ENCODE results near the gene ATF7IP2.
A peak's percentile ranks its signal among the peaks of the same experiment; 100 is the strongest.

Gene ATF7IP2

DNA sequence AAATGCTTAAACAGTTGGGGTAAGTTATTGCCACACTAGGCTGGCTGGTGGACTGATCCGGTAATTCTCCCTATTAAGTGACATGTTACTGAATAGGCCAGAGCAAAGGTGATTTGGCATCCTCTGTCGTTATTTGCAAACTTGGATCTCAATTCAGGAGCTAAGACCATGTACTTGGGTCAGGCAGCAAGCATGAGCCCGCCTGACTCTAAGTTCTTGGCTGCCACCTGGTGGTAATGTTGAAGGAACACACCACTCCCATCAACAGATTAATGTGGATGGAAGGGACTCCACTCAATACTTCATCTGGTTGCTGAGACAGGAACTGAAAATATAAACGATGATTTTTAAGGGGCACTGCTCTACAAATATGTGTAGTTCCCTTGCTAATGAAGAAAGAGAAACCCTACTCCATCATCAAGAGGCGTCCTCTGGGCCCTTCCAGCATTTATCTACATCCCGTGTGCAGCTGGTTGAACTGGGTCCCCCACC, 123.7 kb downstream of the ATF7IP2 start:
- peak in 49 of 56 donors; percentile 1 to 77 (median 31) for DNase-seq

DNA sequence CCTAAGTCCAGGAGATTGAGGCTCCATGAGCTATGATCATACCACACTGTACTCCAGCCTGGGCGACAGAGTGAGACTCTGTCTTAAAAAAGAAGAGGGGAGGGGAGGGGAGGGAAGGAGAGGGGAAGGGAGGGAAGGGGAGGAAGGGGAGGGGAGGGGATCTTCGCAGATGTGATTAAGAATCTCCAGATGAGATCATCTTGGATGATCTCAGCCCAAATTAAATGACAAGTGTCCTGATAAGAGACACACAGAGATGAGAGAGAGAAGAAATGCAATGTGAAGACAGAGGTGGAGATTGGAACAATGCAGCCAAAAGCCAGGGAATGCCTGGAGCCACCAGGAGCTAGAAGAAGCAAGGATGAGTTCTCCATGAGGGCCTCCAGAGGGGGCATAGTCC, 124.4 kb downstream of the ATF7IP2 start:
- no peak for DNase-seq

DNA sequence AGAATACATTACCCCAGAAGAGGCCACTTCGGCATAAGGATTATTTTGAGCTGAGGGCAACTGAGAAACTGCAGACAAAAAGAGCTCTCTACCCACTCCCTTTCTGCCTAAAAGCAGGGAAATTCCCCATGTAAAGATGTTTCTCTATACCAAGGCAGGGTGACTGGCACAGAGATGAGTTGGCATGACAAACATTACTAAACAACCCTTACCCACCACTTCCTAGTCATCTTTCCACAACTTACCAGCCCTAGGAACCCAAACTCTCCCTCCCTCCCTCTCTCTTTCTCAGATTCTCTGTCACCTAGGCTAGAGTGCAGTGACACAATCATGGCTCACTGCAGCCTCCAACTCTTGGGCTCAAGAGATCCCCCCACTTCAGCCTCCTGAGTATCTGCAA, 126.0 kb downstream of the ATF7IP2 start:
- DNase-seq = no peak

DNA sequence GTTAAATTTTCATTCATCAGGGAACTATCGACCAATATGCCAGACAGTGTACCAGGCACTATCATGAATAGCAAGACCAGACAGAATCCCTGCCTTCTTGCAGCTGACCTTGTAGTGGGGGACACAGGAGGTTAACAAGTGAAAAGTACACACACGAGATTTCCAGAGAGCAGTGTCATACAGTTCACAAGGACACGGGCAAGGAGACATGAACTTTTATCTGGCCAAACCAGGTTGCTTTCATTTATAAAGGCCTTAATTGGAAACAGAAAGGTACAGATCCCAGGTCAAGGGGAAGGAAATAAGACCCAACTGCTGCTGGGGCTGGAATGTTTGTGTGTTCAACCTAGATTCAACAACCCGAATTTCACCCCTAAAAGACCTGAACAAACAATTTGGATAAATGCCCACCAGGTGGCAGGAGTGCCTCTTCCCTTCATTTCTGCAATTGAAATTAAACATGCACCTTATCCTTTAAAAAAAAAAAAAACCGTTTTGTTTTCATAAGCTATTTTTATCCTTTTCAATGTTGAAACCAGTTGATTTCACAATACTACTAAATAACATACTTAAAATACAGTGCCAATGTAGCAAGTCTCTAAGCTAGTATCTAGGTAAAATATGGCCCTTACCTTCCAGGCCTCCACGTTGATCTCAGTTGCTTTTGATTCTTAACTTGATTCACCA, 128.7 kb downstream of the ATF7IP2 start:
- peak in 6 of 56 donors; percentile 0 to 34 (median 10) for DNase-seq

DNA sequence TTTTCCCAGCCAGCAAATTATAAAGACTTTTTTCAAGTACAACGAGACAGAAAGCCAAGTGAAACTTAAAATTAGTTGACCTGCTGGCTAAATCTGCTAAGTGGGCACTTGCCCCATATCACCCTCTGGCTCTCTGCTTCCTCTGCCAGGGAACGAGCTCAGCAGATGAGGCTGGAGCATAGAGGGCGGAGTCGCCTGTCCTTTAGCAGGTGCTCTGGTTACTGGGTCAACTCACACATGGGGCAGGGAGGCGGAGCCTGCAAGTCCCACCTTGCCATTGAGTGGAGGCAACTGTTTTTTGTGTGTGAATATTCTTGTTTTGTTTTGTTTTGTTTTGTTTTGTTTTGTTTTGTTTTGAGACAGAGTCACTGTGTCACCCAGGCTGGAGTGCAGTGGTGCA, 132.0 kb downstream of the ATF7IP2 start:
- DNase-seq = no peak

DNA sequence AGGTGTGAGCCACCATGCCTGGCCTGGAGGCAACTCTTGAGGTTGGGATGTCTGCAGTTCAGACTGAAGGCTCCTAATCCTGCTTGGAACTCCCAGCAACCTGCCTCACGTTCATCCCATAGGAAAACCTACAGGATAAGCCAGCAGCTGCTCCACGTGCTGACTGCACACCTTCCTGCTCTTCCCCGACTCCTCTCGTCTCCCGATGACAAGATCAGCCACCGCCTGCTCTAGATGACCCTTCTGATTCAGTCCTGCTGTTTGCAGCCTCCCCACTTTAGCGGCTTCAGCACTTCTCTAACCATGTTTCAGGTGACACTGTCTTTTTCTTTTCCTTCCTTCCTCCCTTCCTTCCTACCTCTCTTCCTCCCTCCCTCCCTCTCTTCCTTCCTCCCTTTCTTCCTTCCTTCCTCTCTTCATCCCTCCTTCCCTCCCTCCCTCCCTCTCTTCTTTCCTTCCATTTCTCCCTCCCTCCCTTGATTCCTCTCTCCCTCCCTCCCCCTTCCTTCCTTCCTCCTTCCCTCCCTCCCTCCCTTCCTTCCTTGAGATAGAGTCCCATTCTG, 132.7 kb downstream of the ATF7IP2 start:
- DNase-seq = no peak

DNA sequence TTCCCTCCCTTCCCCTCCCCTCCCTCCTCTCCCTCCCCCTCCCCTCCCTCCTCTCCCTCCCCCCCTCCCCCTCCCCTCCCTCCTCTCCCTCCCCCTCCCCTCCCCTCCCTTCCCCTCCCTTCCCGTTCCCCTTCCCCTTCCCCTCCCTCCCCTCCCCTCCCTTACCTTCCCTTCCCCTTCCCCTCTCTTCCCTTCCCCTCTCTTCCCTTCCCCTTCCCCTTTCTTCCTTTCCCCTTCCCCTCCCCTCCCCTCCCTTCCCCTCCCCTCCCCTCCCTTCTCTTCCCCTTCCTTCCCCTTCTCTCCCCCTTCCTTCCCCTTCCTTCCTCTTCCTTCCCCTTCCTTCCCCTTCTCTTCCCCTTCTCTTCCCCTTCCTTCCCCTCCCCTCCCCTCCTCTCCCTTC, 133.4 kb downstream of the ATF7IP2 start:
- DNase-seq = no peak

DNA sequence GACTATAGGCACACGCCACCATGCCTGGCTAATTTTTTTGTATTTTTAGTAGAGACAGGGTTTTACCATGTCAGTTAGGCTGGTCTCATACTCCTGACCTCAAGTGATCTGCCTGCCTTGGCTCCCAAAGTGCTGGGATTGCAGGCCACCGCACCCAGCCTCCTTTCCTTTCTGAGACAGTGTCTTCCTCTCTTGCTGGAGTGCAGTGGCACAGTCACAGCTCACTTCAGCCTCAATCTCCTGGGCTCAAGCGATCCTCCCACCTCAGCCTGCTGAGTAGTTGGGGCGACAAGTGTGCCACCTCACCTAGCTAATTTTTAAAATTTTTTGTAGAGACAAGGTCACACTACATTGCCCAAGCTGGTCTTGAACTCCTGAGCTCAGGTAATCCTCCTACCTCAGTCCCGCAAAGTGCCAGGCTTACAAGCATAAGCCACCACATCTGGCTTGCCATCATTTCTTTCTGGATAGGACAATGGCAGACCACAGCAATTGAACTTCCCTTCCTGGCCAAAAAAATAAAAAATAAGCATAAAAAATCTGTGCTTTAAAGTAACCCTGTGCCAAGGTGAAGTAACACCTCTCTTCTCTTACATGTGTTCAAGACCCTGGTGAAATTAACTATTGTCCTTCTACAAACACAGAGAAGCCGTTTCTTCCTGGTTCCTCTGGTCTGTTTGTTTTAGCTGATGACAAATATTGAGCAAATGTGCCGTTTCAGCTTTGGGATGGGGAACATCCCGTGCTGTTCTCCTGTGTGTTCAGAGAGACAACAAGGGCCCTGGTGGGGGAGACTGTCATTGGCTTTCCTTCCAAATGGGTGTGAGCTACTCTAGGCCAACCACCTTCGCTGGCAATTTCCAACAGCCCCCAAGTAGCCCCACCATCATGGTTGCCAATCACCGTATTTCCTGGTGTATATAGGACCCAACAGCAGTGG, 134.3 kb downstream of the ATF7IP2 start:
- no peak for DNase-seq

DNA sequence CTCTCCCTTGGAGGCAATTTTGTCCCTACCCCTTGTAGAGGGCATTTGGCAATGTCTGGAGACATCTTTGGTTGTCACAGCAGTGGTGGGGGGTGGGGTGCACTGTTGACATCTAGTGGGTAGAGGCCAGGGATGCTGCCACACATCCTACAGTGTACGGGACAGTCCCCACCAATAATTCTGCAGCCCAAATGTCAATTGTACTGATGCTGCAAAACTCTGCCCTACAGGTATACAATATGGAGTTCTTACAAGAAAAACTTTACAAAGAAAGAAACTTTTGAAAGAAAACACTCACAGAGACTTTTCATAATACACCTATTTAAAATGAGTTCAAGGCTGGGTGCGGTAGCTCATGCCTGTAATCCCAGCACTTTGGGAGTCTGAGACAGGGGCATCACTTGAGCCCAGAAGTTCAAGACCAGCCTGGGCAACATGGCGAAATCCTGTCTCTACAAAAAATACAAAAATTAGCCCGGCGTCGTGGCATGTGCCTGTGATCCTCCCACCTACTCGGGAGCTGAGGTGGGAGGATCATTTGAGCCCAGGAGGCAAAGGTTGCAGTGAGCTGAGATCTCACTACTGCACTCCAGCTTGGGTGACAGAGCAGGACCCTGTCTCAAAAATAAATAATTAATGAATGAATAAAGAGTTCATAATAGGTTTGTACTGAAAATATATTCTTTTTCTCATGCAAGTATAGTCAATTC, 135.2 kb downstream of the ATF7IP2 start:
- DNase-seq = no peak

DNA sequence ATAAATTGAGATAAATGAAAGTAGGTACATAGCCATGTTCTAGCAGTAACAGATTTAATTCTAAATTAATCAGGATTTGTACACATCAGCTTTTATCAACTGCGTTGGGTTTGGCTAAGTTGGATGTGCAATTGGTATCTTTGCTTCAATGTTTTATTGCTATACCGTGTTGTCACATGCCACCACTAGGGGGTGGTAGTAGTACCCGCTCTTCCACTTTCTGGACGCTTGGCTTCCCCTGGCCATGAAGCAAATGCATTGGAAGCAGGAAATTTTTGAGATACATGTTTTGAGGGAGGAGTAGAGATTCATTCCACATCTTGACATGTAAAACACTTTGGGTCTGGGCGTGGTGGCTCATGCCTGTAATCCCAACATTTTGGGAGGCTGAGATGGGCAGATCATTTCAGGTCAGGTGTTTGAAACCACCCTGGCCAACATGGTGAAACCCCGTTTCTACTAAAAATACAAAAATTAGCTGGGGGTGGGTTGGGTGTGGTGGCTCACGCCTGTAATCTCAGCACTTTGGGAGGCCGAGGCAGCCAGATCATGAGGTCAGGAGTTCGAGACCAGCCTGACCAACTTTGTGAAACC, 135.9 kb downstream of the ATF7IP2 start:
- peak in 32 of 56 donors; percentile 0 to 64 (median 16) for DNase-seq

DNA sequence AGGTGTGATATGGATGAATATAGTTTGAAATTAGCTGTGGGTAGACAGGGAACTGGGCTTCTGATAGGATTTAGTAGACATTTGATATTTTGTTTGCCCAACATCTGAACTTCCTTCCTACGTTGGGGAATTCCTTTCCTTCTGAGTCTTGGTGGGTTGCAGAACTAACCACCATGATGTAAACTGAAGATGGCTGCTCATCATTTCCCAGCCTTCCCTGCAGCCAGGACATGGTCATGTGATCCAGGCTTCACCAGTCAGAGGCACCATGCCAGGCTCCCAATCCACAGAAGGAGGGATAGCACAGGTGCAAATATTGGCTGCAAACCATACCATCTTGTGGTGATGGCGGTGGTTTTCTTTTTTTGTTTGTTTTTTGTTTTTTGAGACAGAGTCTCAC, 137.1 kb downstream of the ATF7IP2 start:
- DNase-seq = no peak

DNA sequence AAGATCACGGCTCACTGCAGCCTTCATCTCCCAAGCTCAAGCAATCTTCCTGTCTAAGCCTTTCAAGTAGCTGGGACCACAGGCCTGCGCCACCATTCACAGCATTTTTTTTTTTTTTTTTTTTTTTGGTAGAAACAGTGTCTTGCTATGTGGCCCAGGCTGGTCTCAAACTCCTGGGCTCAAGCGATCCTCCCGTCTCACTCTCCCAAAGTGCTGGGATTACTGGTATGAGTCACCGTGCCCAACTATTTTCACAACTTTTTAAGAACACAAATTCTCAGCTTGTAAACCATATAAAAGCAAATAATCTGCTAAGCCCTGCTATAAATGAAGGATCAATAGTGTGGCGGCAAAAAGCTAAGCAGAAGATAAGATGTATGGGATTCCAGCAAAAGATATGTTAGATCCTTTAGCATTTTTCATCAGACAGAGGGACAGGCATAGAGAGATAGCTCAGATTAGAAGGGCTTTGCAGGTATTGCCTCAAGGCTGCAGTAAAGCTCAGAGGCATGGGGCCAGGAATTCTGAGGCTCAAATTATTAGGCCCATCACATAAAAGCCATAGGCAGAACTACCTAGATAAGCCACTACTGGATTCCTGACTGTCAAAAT, 139.5 kb downstream of the ATF7IP2 start:
- DNase-seq = no peak

DNA sequence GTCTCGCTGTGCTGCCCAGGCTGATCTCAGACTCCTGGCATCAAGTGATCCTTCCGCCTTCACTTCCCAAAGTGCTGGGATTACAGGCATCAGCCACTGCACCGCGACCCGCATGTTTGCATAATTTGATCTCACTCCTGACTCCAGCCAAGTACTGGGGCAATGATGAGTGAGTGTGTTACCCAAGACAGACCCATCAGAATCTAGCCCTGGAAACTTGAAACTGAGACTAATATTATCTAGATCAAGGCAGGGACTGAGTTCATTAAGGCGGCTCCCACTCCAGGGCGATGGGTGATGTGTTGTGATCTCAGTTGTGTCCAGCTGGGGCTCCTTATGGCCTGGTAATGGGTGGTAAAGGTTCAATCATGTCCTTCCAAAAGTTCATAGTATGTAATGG, 141.1 kb downstream of the ATF7IP2 start:
- DNase-seq = no peak

DNA sequence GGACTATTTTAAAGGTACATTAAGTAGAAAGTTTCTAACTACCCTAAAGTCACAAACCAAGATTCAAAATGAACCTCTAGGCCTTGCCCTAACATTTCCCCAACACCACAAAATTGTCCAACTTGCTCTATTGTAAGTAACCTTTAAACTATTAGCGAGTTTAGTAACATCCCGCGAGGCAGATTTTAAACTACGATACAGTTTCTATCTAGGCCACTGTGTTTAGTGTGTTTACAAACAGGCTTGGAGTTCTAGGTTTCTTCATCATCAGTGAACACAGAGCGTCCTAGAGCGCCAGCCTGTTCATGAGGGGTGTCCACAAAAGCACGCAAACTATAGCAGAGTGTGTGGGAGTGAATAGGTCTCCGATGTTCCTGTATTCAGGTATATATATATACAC, 142.8 kb downstream of the ATF7IP2 start:
- no peak for DNase-seq

DNA sequence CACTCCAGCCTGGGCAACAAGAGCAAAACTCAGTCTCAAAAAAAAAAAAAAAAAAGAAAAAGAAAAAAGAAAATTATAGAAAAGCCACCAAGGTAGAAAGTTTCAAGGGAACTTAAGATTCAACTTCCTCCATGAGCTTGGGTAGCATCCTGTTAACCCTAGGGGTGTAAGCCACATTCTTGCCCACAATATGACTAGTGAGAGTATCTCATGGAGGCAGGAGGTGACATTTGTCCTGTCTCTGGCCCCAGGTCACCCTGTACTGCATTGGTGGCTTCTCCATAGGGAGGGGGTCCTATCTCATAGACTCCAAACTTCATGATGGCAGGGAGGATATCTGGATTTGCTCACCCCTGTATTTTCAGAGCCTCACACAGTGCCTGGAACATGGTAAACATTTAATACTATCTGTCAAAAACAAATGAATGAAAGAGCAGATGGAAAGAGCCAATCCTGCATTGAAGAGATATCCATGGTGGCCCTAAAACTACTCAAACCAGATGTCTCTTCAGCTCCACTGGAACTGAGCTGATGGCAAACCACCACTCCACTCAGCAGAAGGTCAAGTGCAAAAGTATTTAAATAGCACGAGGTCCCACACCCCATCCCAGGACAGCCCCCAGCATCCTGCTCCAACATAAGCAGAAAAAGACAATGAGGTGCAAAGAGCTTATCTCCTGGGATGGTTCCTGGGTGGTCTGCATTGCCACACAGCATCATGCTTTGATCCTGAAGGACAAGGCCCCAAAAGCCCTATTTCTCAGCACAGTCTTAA, 144.2 kb downstream of the ATF7IP2 start:
- no peak for DNase-seq

DNA sequence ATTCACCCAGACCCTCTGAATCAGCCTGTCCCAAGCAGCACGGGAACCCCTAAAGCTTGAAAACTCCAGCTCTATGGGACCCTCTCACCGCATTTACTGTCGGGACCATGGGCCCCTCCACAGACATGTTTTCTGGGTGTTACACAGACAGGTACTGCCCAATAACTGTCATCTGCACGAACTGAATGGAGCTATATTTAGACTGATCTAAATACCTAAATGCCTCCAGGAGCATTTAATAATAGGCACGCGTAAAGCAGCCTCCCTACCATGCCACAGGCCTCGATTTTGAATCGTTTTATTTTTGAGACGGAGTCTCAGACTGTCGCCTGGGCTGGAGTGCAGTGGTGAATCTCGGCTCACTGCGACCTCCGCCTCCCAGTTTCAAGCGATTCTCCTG, 144.8 kb downstream of the ATF7IP2 start:
- DNase-seq = no peak

DNA sequence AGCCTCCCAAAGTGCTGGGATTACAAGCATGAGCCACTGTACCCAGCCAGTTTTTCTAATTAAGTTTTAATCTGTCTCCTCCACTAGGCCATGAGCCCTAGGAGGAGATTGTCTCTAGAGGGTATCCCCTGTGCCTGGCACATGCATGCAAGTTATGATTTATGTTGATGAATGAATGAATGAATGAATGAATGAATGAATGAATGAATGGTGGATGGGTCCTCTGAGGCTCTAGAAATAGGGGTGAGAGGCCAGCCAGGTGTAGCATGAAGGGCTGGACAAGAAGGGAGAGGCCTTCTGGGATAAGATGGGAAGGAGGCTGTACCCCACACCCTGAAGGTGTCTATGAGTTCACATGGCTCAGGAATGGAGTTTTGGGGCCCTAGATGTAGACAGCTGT, 145.7 kb downstream of the ATF7IP2 start:
- no peak for DNase-seq
